Colonic mucosa (tissue), 4 donors: ENCODE data around the gene SLC5A9. TPM values are rescaled to one million over a fixed set of nuclear protein-coding genes. Genes with fewer than 3 reads are reported as not detected.

Experiments
- DNase-seq: peaks from one replicate; pipeline ENCODE4 v3.0.0-alpha.2; 2020
- H3K27ac ChIP-seq: fragments of 200-600 bp; one replicate; pipeline ENCODE4 v1.8.0; 2021
- H3K27me3 ChIP-seq: fragments of 200-600 bp; one replicate; pipeline ENCODE4 v1.8.0; 2021
- H3K36me3 ChIP-seq: fragments of 200-600 bp; one replicate; pipeline ENCODE4 v1.8.0; 2021
- H3K4me1 ChIP-seq: fragments of 200-600 bp; one replicate; pipeline ENCODE4 v1.8.0; 2021; ENCODE audit warnings: mild to moderate bottlenecking
- H3K4me3 ChIP-seq: fragments of 200-600 bp; one replicate; pipeline ENCODE4 v1.8.0; 2021
- H3K9ac ChIP-seq, 2 donors: one replicate each; pipeline ENCODE4 v1.7.0; 2013; ENCODE audit warnings: control low read depth in 2 of 2, low read depth in 2 of 2, low read length in 2 of 2
- H3K9me3 ChIP-seq: fragments of 200-600 bp; one replicate; pipeline ENCODE4 v1.8.0; 2021
- CTCF ChIP-seq: fragments of 200-600 bp; IDR thresholded peaks from one replicate; pipeline ENCODE4 v1.8.0; 2022; ENCODE audit warnings: antibody characterized with exemption, mild to moderate bottlenecking
- intact Hi-C: fragments of 100-400 bp; cut with DNase I; formaldehyde crosslinking; loops from one replicate; pipeline ENCODE4 v1.14.1; 2022
- total RNA-seq, 2 donors: library from RNA; stranded (reverse); fragmentation: NEBNext Ultra II Directional in 1 of 2; extraction: Animal tissue kit (Norgen Biotek cat#: 25700) in 1 of 2; gene quantifications; one replicate each; pipeline ENCODE4 v1.2.1, GENCODE V29; 2021
- donor health status: healthy.
- donor health status: DM: no; HTN: no; CAD: no.
- donor health status: DM: no; HTN: no; CAD: no.

SLC5A9 gene
- total RNA-seq, 2 donors from 2014 or later: 1.4 to 3.2 TPM

DNA sequence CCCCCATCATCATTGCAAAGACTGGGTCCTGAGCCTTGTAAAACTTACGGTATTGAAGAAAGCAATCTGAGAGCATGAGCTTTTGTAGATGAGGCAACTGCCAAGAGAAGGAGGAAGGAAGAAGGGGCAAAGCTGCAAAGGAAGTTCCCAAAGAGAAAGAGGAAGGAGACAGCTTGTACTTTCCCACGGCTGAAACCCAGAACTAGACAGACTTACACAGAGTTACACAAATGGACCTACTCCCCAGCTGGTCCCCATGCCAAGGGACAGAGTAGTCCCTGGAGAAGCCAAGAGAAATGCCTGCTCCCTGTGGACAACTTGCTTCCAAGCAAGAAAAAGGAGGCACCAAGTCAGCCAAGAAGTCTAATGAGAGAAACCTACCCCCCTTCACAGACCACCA, 22.6 kb downstream of the SLC5A9 start:
- no peaks in the 10 kb centered on the region for H3K9me3 ChIP-seq
- H3K27ac ChIP-seq: no peak overlapping the region
- intact Hi-C loops: no loop called here
- no peak for DNase-seq
- no peak overlapping the region for H3K4me3 ChIP-seq
- no peak for TF ChIP-seq CTCF
- H3K4me1 ChIP-seq: peaks cover 5% of the 10 kb centered on the region
- H3K36me3 ChIP-seq: no peaks in the 10 kb centered on the region
- H3K27me3 ChIP-seq: no peaks in the 10 kb centered on the region
- no peak overlapping the region for H3K9ac ChIP-seq

- Histone ChIP-seq H3K27ac (peak overlapping the region; percentile 40), H3K36me3 (no peaks in the 10 kb centered on the region), H3K4me1 (peaks cover 11% of the 10 kb centered on the region), H3K27me3 (no peaks in the 10 kb centered on the region), H3K9ac (no peak overlapping the region), H3K9me3 (no peaks in the 10 kb centered on the region), H3K4me3 (no peak overlapping the region)
- peak; percentile 89 for DNase-seq
- TF ChIP-seq CTCF: no peak
- intact Hi-C loops: no loop called here
These were observed 24.2 kb downstream of the SLC5A9 start for GRCh38 chr1:48246727-48247126.

DNA sequence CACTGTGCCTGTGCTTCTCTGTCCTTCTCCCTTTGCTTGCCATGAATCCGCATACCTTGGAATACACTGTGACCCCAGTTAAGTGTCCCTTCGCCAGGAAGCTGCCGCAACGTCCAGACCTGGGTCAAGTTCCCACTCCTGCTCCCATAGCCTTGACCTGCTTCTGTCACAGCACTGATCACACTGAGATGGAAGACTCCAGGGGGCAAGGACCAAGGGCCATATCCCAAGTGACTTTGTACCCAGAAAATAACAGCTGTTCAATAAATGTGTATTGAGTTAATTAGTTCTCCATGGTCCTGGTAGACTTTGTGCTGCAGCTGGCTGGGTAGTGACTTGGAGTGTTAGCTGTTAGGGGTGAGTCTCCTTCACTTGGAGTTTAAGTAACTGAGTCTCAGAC, 25.8 kb downstream of the SLC5A9 start:
- Histone ChIP-seq H3K9me3 (no peaks in the 10 kb centered on the region), H3K27ac (no peak overlapping the region), H3K4me1 (peaks cover 11% of the 10 kb centered on the region), H3K27me3 (no peaks in the 10 kb centered on the region), H3K9ac (no peak overlapping the region), H3K36me3 (no peaks in the 10 kb centered on the region), H3K4me3 (no peak overlapping the region)
- no peak for DNase-seq
- intact Hi-C loops: no loop called here
- no peak for TF ChIP-seq CTCF

DNA sequence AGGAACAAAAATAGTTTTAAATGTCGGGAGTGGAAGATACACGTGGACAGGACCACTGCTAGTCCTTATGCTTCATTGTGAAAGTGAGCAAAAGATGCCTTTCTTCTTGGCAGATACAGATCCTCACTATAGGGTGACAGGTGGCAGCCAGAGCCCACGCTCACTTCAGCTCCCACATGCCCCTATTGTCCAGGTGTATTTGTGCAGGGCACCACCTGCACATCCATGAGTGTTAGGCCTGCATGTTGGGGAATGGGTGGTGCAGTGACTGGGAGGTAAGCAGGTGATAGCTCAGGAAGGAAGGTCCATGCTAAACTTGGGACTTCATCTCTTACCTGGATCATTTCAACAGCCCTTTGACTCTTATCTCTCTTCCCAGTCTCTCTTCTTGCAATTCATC, 27.4 kb downstream of the SLC5A9 start:
- intact Hi-C loops: no loop called here
- Histone ChIP-seq H3K9me3 (no peaks in the 10 kb centered on the region), H3K27me3 (no peaks in the 10 kb centered on the region), H3K9ac (no peak overlapping the region), H3K4me3 (no peak overlapping the region), H3K36me3 (no peaks in the 10 kb centered on the region), H3K4me1 (peaks cover 11% of the 10 kb centered on the region), H3K27ac (no peak overlapping the region)
- peak; percentile 29 for DNase-seq
- peak; percentile 19 for TF ChIP-seq CTCF

DNA sequence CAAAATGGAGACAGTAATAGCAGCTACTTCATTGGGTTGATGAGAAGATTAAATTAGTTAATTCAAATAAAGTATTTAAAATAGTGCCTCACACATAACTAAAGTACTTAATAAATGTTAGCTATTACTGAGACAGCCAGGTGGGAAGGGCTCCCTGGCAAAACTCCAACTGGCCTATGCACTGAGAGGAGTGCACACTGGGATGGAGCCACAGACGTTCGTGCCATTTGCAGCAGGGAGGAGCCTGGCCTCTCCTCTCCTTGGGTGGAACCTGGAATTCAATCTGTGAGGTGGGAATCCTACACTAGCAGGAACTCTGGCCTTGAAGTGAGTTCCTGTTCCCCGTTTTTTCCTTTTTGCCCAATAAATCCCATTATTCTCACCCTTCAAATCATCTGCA, 28.1 kb downstream of the SLC5A9 start:
- intact Hi-C loops: no loop called here
- Histone ChIP-seq H3K9ac (no peak overlapping the region), H3K27ac (no peak overlapping the region), H3K4me1 (peaks cover 11% of the 10 kb centered on the region), H3K9me3 (no peaks in the 10 kb centered on the region), H3K36me3 (no peaks in the 10 kb centered on the region), H3K4me3 (no peak overlapping the region), H3K27me3 (no peaks in the 10 kb centered on the region)
- peak; percentile 62 for DNase-seq
- no peak for TF ChIP-seq CTCF

GRCh38 chr1:48251323-48251722, 28.8 kb downstream of the SLC5A9 start:
- intact Hi-C loops: no loop called here
- Histone ChIP-seq H3K27ac (no peak overlapping the region), H3K27me3 (no peaks in the 10 kb centered on the region)

More at GRCh38 chr1:48251323-48251722, 28.8 kb downstream of the SLC5A9 start:
- no peaks in the 10 kb centered on the region for H3K9me3 ChIP-seq
- no peak for TF ChIP-seq CTCF
- H3K36me3 ChIP-seq: no peaks in the 10 kb centered on the region
- H3K4me3 ChIP-seq: no peak overlapping the region
- no peak for DNase-seq
- H3K9ac ChIP-seq: no peak overlapping the region
- H3K4me1 ChIP-seq: peaks cover 9% of the 10 kb centered on the region
